T-helper 2 cell treated with Interferon-gamma antibody and Interleukin-4, amounts not matched to agents 100 ng/mL and 5 ng/mL, for 36 hours (primary cell): ENCODE results near the gene PRCD. TPM values are rescaled to one million over a fixed set of nuclear protein-coding genes. Genes with fewer than 3 reads are reported as not detected.

Experiments used
- intact Hi-C: fragments of 100-400 bp; cut with micrococcal nuclease; formaldehyde crosslinking; loops from one replicate; pipeline ENCODE4 v1.15.1; 2023
- total RNA-seq: library from RNA; stranded (reverse); gene quantifications from 2 replicates; pipeline ENCODE4 v1.2.3, GENCODE V29; 2022

Gene PRCD
- total RNA-seq, 1 donor from 2014 or later, result not detected

- intact Hi-C loops, result no loop called here
These were observed 47.1 kb downstream of the PRCD start for GRCh38 chr17:76586741-76587487.

- intact Hi-C loops, result no loop called here
These were observed 48.3 kb downstream of the PRCD start for GRCh38 chr17:76588182-76588581.

DNA sequence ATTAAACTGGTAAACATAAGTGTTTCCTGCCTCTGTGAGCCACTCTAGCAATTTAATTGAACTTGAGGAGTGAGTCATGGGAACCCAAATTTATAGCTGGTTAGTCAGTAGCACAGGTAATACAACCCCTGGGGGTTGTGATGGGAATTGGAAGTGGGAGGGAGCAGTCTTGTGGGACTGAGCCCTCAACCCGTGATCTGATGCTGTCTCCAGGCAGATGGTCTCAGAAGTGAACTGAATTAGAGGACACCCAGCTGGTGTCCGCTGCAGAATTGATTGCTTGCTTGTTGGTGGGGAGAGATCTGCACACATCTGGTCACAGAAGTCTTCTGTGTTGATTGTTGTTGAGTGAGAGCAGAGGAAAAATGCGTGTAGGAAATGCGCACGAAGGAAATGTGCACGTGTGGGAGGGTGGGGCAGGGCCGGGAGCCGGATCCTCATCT lies 53.6 kb downstream of the PRCD start:
- intact Hi-C loops, result no loop called here

DNA sequence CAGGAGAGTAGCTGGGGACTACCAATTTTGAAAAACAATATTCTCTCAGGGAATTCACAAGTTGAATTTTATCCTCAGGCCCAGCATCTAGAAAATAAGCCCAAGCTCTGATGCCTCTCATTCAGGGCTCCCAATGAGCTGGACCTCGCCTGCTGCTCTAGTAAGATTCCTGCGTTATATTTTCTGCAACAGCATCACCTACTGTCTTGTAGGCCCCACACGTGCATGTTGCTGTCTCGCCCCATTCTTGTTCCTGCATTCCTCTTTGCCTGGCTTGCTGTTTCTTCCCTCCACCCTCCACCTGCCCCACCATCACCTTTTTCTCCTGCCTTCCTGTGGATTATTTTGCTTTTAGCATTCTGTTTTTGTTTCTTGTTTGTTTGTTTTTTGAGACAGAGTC lies 54.1 kb downstream of the PRCD start:
- intact Hi-C loops, result no loop called here

- intact Hi-C loops, result no loop called here
These were observed 54.8 kb downstream of the PRCD start for GRCh38 chr17:76594690-76595089.

Other genes starting within 250 kb of the PRCD start
- gene QRICH2, start 231.8 kb upstream of the PRCD start, total RNA-seq, result 3.2 and 3.7 TPM in 2 replicates
- 53.3 and 59.5 TPM in 2 replicates for gene PRPSAP1, start 186.1 kb upstream of the PRCD start, total RNA-seq
- gene SPHK1, start 155.4 kb upstream of the PRCD start, total RNA-seq, result 1.3 and 1.9 TPM in 2 replicates
- 34.1 and 40.6 TPM in 2 replicates for gene UBE2O, start 86.9 kb upstream of the PRCD start, total RNA-seq
- gene AANAT, start 72.4 kb upstream of the PRCD start, total RNA-seq, result 0.32 TPM in 1 of 2 replicates, not detected in the other
- 43.2 and 45.8 TPM in 2 replicates for gene RHBDF2, start 38.6 kb upstream of the PRCD start, total RNA-seq
- gene CYGB, start 2.3 kb upstream of the PRCD start, total RNA-seq, result 0.11 TPM in 1 of 2 replicates, not detected in the other
- gene ST6GALNAC2, start 45.8 kb downstream of the PRCD start, total RNA-seq, result not detected in 2 replicates
- gene ST6GALNAC1, start 103.7 kb downstream of the PRCD start, total RNA-seq, result 1.1 and 2.0 TPM in 2 replicates
- 5.5 and 5.8 TPM in 2 replicates for gene MXRA7, start 170.9 kb downstream of the PRCD start, total RNA-seq
- gene JMJD6, start 186.6 kb downstream of the PRCD start, total RNA-seq, result 59.4 and 59.9 TPM in 2 replicates
- 40.2 and 41.9 TPM in 2 replicates for gene METTL23, start 186.8 kb downstream of the PRCD start, total RNA-seq
- 453 and 468 TPM in 2 replicates for gene SRSF2, start 197.3 kb downstream of the PRCD start, total RNA-seq
- gene MFSD11, start 198.1 kb downstream of the PRCD start, total RNA-seq, result 21.8 and 23.6 TPM in 2 replicates